Keratinocyte (primary cell): ENCODE data around the gene GRIN1. TPM values are rescaled to one million over a fixed set of nuclear protein-coding genes. Genes with fewer than 3 reads are reported as not detected.

Experiments
- DNase-seq: peaks from one replicate; pipeline ENCODE4 v3.0.0-alpha.2; 2011; ENCODE audit warnings: low read depth, missing footprints, low spot score
- FAIRE-seq: peaks from 2 replicates; lab custom pipeline; 2011; peaks lifted over from hg19 to GRCh38; lab: Jason Lieb, UNC
- H2AFZ ChIP-seq: 2 replicates; pipeline ENCODE4 v1.6.0; 2012; ENCODE audit warnings: low read length, control low read depth, inconsistent platforms; ENCODE audit not compliant: control insufficient read depth
- H3K27ac ChIP-seq: 2 replicates; pipeline ENCODE4 v1.5.1; 2011; ENCODE audit warnings: low read length; ENCODE audit not compliant: control insufficient read depth, insufficient read depth
- H3K27me3 ChIP-seq: 3 replicates; pipeline ENCODE4 v1.6.0; 2011; ENCODE audit warnings: low read length; ENCODE audit not compliant: control insufficient read depth, insufficient read depth; ENCODE audit errors: extremely low read depth
- H3K36me3 ChIP-seq, 2 experiments: 2 replicates in 1 of 2; 3 replicates in 1 of 2; pipeline ENCODE4 v1.5.1; 2011; ENCODE audit warnings: low read length in 2 of 2, mild to moderate bottlenecking in 1 of 2; ENCODE audit not compliant: control insufficient read depth in 2 of 2, insufficient read depth in 2 of 2; ENCODE audit errors: extremely low read depth in 1 of 2
- H3K4me1 ChIP-seq: 3 replicates; pipeline ENCODE4 v1.5.1; 2011; ENCODE audit warnings: low read length; ENCODE audit not compliant: control insufficient read depth, insufficient read depth; ENCODE audit errors: extremely low read depth
- H3K4me2 ChIP-seq: 3 replicates; pipeline ENCODE4 v1.6.0; 2011; ENCODE audit warnings: low read depth, low read length; ENCODE audit not compliant: control insufficient read depth, insufficient read depth; ENCODE audit errors: extremely low read depth
- H3K4me3 ChIP-seq, 3 experiments: fragments of 200-600 bp in 1 of 3; sonication (generic) in 1 of 3; 2 replicates in 2 of 3; 3 replicates in 1 of 3; pipeline ENCODE4 v1.5.1; 2011 to 2016; ENCODE audit warnings: low read length in 3 of 3, mild to moderate bottlenecking in 3 of 3, control low read depth in 2 of 3, inconsistent platforms in 1 of 3, low read depth in 1 of 3, mixed read lengths in 1 of 3, mixed run types in 1 of 3, moderate library complexity in 1 of 3; ENCODE audit not compliant: control insufficient read depth in 2 of 3, insufficient read depth in 2 of 3; ENCODE audit errors: extremely low read depth in 1 of 3
- H3K79me2 ChIP-seq: 2 replicates; pipeline ENCODE4 v1.6.0; 2012; ENCODE audit warnings: low read length; ENCODE audit not compliant: control insufficient read depth, insufficient read depth
- H3K9ac ChIP-seq: 3 replicates; pipeline ENCODE4 v1.6.0; 2011; ENCODE audit warnings: low read length; ENCODE audit not compliant: control insufficient read depth, insufficient read depth; ENCODE audit errors: extremely low read depth
- H3K9me1 ChIP-seq: 3 replicates; pipeline ENCODE4 v1.6.0; 2011; ENCODE audit warnings: low read length; ENCODE audit not compliant: control insufficient read depth, insufficient read depth; ENCODE audit errors: extremely low read depth
- H3K9me3 ChIP-seq: 2 replicates; pipeline ENCODE4 v1.5.1; 2012; ENCODE audit warnings: low read depth, low read length; ENCODE audit not compliant: control insufficient read depth
- H4K20me1 ChIP-seq: 3 replicates; pipeline ENCODE4 v1.6.0; 2011; ENCODE audit warnings: low read length; ENCODE audit not compliant: control insufficient read depth, insufficient read depth; ENCODE audit errors: extremely low read depth
- CTCF ChIP-seq, 3 experiments: IDR thresholded peaks in 1 of 3; conservative IDR thresholded peaks in 1 of 3; optimal IDR thresholded peaks in 1 of 3; 2 replicates in 2 of 3; 3 replicates in 1 of 3; pipeline versions ENCODE3 to v1.5.1; 2011; ENCODE audit warnings: low read length in 3 of 3, mild to moderate bottlenecking in 3 of 3, moderate library complexity in 2 of 3, control low read depth in 1 of 3, inconsistent platforms in 1 of 3; ENCODE audit not compliant: insufficient read depth in 2 of 3; ENCODE audit errors: extremely low read depth in 1 of 3
- EZH2 ChIP-seq: IDR thresholded peaks from one replicate; pipeline ENCODE4 v1.6.1; 2012; ENCODE audit warnings: inconsistent platforms, mild to moderate bottlenecking, low read length, moderate library complexity
- dilution Hi-C: fragments of 300-500 bp; cut with MboI; formaldehyde crosslinking; loops from one replicate; pipeline ENCODE4 v1.7.0; 2020; ENCODE audit warnings: low sequenced_read_pairs; ENCODE audit not compliant: extremely low pct_ligation_motif_present
- polyA plus RNA-seq, 5 experiments: library from polyadenylated mRNA; depleted of rRNA in 3 of 5; stranded (reverse) in 3 of 5; stranded (forward) in 1 of 5; unstranded in 1 of 5; fragments of >200 nt; gene quantifications; 1 replicate in 1 of 5; 2 replicates in 3 of 5; 3 replicates in 1 of 5; pipeline versions ENCODE4 v1.2.1 to v1.2.3, GENCODE V29; 2011 to 2012; ENCODE audit warnings: missing spikeins in 2 of 5, low read depth in 1 of 5, low replicate concordance in 1 of 5

GRIN1 gene
- polyA plus RNA-seq, 1 donor (not counting 4 experiments of a cell fraction or from before 2014, with no cell fraction given): 0.03 TPM

- Histone ChIP-seq H3K36me3 (peaks cover 8 to 15% of the 10 kb centered on the region in 2 experiments), H3K4me1 (no peaks in the 10 kb centered on the region), H3K27me3 (peaks cover 22% of the 10 kb centered on the region), H3K9me1 (no peaks in the 10 kb centered on the region), H2AFZ (no peak overlapping the region), H4K20me1 (peaks cover 9% of the 10 kb centered on the region), H3K9me3 (no peaks in the 10 kb centered on the region), H3K4me2 (no peak overlapping the region), H3K9ac (no peak overlapping the region), H3K4me3 (no peak overlapping the region), H3K79me2 (no peaks in the 10 kb centered on the region), H3K27ac (no peak overlapping the region)
- DNase-seq (no peak), FAIRE-seq (no peak)
- dilution Hi-C loops: no loop called here
- TF ChIP-seq CTCF (optimal IDR thresholded peaks at IDR 0.05 in 1 of 3, IDR thresholded peaks at IDR 0.05 in 1 of 3, conservative IDR thresholded peaks at IDR 0.05 in 1 of 3; ENCODE audit: extremely low read depth in 1 of 3, insufficient read depth in 2 of 3, low read length in 3 of 3) (no peak), EZH2 (no peak)
Observed at GRCh38 chr9:137178201-137178938, 39.4 kb downstream of the GRIN1 start.

GRCh38 chr9:137178939-137179630 is 40.1 kb downstream of the GRIN1 start:
- no peaks in the 10 kb centered on the region for H3K79me2 ChIP-seq
- H3K4me1 ChIP-seq: no peaks in the 10 kb centered on the region
- H3K9me3 ChIP-seq: no peaks in the 10 kb centered on the region
- peaks cover 9% of the 10 kb centered on the region for H4K20me1 ChIP-seq
- dilution Hi-C loops: no loop called here
- no peak for DNase-seq
- H3K4me3 ChIP-seq: no peak overlapping the region
- H3K4me2 ChIP-seq: no peak overlapping the region
- FAIRE-seq: no peak
- H3K9me1 ChIP-seq: no peaks in the 10 kb centered on the region
- H3K27ac ChIP-seq: no peak overlapping the region
- no peak for TF ChIP-seq EZH2
- no peak for TF ChIP-seq CTCF (optimal IDR thresholded peaks at IDR 0.05 in 1 of 3, IDR thresholded peaks at IDR 0.05 in 1 of 3, conservative IDR thresholded peaks at IDR 0.05 in 1 of 3; ENCODE audit: extremely low read depth in 1 of 3, insufficient read depth in 2 of 3, low read length in 3 of 3)
- peaks cover 12 to 17% of the 10 kb centered on the region in 2 experiments for H3K36me3 ChIP-seq
- no peak overlapping the region for H2AFZ ChIP-seq
- peaks cover 15% of the 10 kb centered on the region for H3K27me3 ChIP-seq
- H3K9ac ChIP-seq: no peak overlapping the region
